SH-SY5Y (cell line): ENCODE data around the gene RAP1GAP2.

ENCODE experiments used
- GATA2 ChIP-seq: IDR thresholded peaks from 2 replicates; pipeline ENCODE4 v1.6.1; 2011; ENCODE audit warnings: mild to moderate bottlenecking, low read depth, low read length
- GATA3 ChIP-seq: IDR thresholded peaks from 2 replicates; pipeline ENCODE4 v1.6.1; 2011; ENCODE audit warnings: low read depth, mild to moderate bottlenecking, low read length, moderate library complexity

DNA sequence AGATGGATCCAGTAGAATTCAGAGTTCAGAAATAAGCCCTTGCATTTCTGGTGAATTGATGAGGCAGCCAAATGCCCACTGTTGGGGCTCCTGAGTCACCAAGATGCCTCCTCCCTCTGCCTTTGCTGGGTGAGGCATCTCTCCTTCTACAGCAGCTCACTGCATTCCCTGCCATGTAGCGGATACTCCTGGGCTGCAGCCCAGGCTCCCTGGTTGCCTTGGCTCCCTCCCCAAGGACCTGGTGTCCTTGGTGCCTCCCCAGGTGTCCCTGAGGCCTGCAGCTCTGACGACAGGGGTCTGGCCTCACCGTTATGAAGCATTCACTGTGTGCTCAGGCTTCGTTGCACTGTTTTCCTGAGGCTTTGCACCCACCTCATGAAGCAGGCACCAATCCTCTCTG lies 7.7 kb downstream of the RAP1GAP2 start:
- TF ChIP-seq GATA2 = no peak
- no peak for TF ChIP-seq GATA3
